C4-2B (cell line): ENCODE results near the gene SLC25A21.

ENCODE experiments used
- ZFX ChIP-seq: fragments of 450-650 bp; IDR thresholded peaks from 2 replicates; pipeline ENCODE4 v1.6.1; 2017
- TF ChIP-seq, protein P1 (sequence below): fragments of 450-650 bp; conservative IDR thresholded peaks from 2 replicates; pipeline ENCODE4 v1.5.1; 2017; ENCODE audit warnings: mild to moderate bottlenecking

DNA sequence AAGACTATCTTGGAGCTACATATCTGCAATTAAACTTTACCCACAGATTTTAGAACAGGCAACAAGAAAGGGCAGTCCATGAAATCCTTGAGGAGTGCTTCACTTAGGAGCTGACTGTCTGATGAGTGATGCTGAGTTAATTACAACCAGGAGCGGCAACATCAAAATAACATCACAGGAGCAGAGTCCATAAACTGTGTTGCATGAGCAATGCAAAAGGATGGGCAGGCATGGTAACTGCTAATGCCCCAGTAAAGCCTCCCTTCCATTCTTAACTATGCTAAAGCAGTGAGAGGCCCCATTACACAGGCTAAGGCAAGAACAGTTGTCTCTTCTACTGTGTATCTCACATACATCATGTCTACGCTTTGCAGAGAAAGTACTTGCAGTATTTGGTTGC lies 354.2 kb downstream of the SLC25A21 start:
- TF ChIP-seq, protein P1, sequence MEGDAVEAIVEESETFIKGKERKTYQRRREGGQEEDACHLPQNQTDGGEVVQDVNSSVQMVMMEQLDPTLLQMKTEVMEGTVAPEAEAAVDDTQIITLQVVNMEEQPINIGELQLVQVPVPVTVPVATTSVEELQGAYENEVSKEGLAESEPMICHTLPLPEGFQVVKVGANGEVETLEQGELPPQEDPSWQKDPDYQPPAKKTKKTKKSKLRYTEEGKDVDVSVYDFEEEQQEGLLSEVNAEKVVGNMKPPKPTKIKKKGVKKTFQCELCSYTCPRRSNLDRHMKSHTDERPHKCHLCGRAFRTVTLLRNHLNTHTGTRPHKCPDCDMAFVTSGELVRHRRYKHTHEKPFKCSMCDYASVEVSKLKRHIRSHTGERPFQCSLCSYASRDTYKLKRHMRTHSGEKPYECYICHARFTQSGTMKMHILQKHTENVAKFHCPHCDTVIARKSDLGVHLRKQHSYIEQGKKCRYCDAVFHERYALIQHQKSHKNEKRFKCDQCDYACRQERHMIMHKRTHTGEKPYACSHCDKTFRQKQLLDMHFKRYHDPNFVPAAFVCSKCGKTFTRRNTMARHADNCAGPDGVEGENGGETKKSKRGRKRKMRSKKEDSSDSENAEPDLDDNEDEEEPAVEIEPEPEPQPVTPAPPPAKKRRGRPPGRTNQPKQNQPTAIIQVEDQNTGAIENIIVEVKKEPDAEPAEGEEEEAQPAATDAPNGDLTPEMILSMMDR = no peak
- TF ChIP-seq ZFX = no peak
